Measurements from ENCODE around the gene DNM3.

DNM3 gene

GRCh38 chr1:172342584-172343239, 501.4 kb downstream of the DNM3 start:
- POLR2A ChIA-PET, result no interaction called here
- no peaks in the 10 kb centered on the region for H3K36me3 ChIP-seq (ENCODE audit: control insufficient read depth in 4 of 4, insufficient read depth in 4 of 4, low read length in 3 of 4)
- no peak overlapping the region for H3K4me3 ChIP-seq (ENCODE audit: control insufficient read depth in 1 of 7, extremely low read depth in 1 of 7, insufficient read depth in 4 of 7, low read depth in 2 of 7, low read length in 6 of 7)
- H3K27me3 ChIP-seq (replicated peaks in 2 of 5; ENCODE audit: control insufficient read depth in 4 of 5, insufficient read depth in 5 of 5, low read length in 4 of 5), result no peaks in the 10 kb centered on the region
- CTCF ChIA-PET, result interaction anchor here (1.2 kb wide), 1 partner anchor 56 kb away, joined by 4 read pairs; no protein-coding TSS in a partner anchor
- peak in 2 of 3 donors; percentile 22 to 35 for DNase-seq
- H3K4me1 ChIP-seq (ENCODE audit: control extremely low read depth in 1 of 4, control insufficient read depth in 4 of 4, insufficient read depth in 4 of 4, low read length in 3 of 4), result peaks cover 0 to 23% (median 9%) of the 10 kb centered on the region in 4 experiments
- H3K27ac ChIP-seq (ENCODE audit: insufficient read depth in 1 of 2, low read depth in 1 of 2, low read length in 2 of 2, poor library complexity in 1 of 2, severe bottlenecking in 2 of 2), result peak overlapping the region in 1 of 2 experiments; percentile 23
- peaks cover 0 to 12% (median 5%) of the 10 kb centered on the region in 5 experiments for H3K9me3 ChIP-seq (ENCODE audit: control extremely low read depth in 1 of 5, control insufficient read depth in 4 of 5, insufficient read depth in 2 of 5, low read depth in 1 of 5, low read length in 4 of 5)
- 73% methylated on average over 3 of the region's 4 CpGs for WGBS (ENCODE audit: insufficient coverage)

DNA sequence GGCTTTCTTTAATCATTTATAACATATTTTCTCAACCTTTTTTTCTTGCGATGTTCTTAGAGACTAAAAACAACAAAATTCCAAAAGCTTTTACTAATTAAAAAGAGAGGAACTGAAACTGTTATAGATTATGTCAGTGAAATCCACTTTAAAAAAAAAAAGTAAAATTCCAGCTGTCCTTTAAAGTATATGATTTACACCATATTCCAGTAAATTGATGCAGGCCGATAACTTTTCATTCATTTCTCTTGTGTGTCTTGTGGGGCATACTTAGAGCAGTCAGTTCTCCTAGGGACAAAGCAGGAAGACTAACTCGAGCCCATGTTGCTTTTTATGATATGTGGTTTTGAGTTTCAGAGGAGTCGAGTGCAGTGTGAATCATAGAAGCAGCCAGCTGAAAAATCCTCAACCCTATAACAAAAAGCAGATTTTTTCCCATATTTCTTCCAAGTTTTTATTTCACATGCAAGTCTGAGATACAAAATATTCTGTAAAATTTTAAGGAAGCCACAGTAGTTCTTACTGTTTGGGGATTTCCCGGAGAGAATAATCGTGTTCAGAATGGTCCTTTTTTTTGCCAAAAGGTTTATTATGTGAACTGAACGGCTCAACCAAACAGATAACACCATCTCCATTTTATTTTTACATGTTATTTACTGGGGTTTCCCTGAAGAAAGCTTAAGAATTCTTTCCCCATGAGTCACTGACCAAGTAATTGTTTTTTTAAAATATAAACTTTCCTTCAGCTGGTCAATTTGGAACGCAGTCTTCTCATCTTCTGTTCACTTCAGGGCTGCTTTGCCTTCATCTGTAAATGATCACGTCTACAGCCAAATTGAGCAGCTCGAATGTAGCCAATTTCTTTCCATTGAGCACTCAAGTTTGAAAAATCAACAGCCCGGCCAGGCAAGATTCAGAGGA, 502.2 kb downstream of the DNM3 start:
- Histone ChIP-seq H3K27me3 (replicated peaks in 2 of 5; ENCODE audit: control insufficient read depth in 4 of 5, insufficient read depth in 5 of 5, low read length in 4 of 5) (no peaks in the 10 kb centered on the region), H3K27ac (ENCODE audit: insufficient read depth in 1 of 2, low read depth in 1 of 2, low read length in 2 of 2, poor library complexity in 1 of 2, severe bottlenecking in 2 of 2) (peak overlapping the region in 1 of 2 experiments; percentile 23), H3K9me3 (ENCODE audit: control extremely low read depth in 1 of 5, control insufficient read depth in 4 of 5, insufficient read depth in 2 of 5, low read depth in 1 of 5, low read length in 4 of 5) (peaks cover 0 to 12% (median 5%) of the 10 kb centered on the region in 5 experiments), H3K4me3 (ENCODE audit: control insufficient read depth in 1 of 7, extremely low read depth in 1 of 7, insufficient read depth in 4 of 7, low read depth in 2 of 7, low read length in 6 of 7) (peak overlapping the region in 1 of 7 experiments; percentile 35), H3K4me1 (ENCODE audit: control extremely low read depth in 1 of 4, control insufficient read depth in 4 of 4, insufficient read depth in 4 of 4, low read length in 3 of 4) (peaks cover 0 to 23% (median 9%) of the 10 kb centered on the region in 4 experiments), H3K36me3 (ENCODE audit: control insufficient read depth in 4 of 4, insufficient read depth in 4 of 4, low read length in 3 of 4) (no peaks in the 10 kb centered on the region)
- WGBS (ENCODE audit: insufficient coverage), result 96% methylated on average over 4 of the region's 11 CpGs
- DNase-seq, result peak in 2 of 3 donors; percentile 22 to 28
- CTCF ChIA-PET, result interaction anchor here (1.2 kb wide), 1 partner anchor 55 kb away, joined by 4 read pairs; no protein-coding TSS in a partner anchor
- POLR2A ChIA-PET, result interaction anchor here (0.6 kb wide), 1 partner anchor 37 kb away, joined by 3 read pairs; no protein-coding TSS in a partner anchor

- no peaks in the 10 kb centered on the region for H3K27me3 ChIP-seq (replicated peaks in 2 of 5; ENCODE audit: control insufficient read depth in 4 of 5, insufficient read depth in 5 of 5, low read length in 4 of 5)
- WGBS (ENCODE audit: insufficient coverage), result 100% methylated on average over 3 of the region's 7 CpGs
- peaks cover 0 to 12% (median 5%) of the 10 kb centered on the region in 5 experiments for H3K9me3 ChIP-seq (ENCODE audit: control extremely low read depth in 1 of 5, control insufficient read depth in 4 of 5, insufficient read depth in 2 of 5, low read depth in 1 of 5, low read length in 4 of 5)
- no peaks in the 10 kb centered on the region for H3K36me3 ChIP-seq (ENCODE audit: control insufficient read depth in 4 of 4, insufficient read depth in 4 of 4, low read length in 3 of 4)
- no peak overlapping the region for H3K27ac ChIP-seq (ENCODE audit: insufficient read depth in 1 of 2, low read depth in 1 of 2, low read length in 2 of 2, poor library complexity in 1 of 2, severe bottlenecking in 2 of 2)
- H3K4me3 ChIP-seq (ENCODE audit: control insufficient read depth in 1 of 7, extremely low read depth in 1 of 7, insufficient read depth in 4 of 7, low read depth in 2 of 7, low read length in 6 of 7), result no peak overlapping the region
- DNase-seq, result no peak
- peaks cover 0 to 23% (median 9%) of the 10 kb centered on the region in 4 experiments for H3K4me1 ChIP-seq (ENCODE audit: control extremely low read depth in 1 of 4, control insufficient read depth in 4 of 4, insufficient read depth in 4 of 4, low read length in 3 of 4)
- ChIA-PET CTCF (no interaction called here), POLR2A (interaction anchor here (0.6 kb wide), 1 partner anchor 36 kb away, joined by 3 read pairs; no protein-coding TSS in a partner anchor)
Measured at GRCh38 chr1:172344444-172344843, 503.1 kb downstream of the DNM3 start.

DNA sequence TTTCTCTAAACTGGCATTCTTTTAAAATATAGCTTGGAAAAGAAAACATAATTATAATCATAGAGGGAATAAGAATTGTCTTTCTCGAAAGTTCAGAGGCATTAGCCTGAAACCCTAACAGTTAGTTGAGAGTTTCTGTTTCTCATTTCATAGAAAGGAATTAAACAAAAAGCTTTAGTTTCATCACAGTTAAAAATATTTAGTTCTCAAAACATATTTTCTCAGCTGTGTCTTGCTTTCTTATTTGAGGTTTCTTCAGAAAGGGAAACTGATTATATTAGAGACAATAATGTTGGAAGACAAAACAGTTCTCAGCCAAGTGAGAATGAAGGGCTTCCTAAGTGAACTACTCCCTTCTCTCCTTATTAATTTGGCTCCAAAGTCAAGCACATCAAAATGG, 503.8 kb downstream of the DNM3 start:
- Histone ChIP-seq H3K27me3 (replicated peaks in 2 of 5; ENCODE audit: control insufficient read depth in 4 of 5, insufficient read depth in 5 of 5, low read length in 4 of 5) (no peaks in the 10 kb centered on the region), H3K4me3 (ENCODE audit: control insufficient read depth in 1 of 7, extremely low read depth in 1 of 7, insufficient read depth in 4 of 7, low read depth in 2 of 7, low read length in 6 of 7) (no peak overlapping the region), H3K4me1 (ENCODE audit: control extremely low read depth in 1 of 4, control insufficient read depth in 4 of 4, insufficient read depth in 4 of 4, low read length in 3 of 4) (peaks cover 0 to 23% (median 9%) of the 10 kb centered on the region in 4 experiments), H3K36me3 (ENCODE audit: control insufficient read depth in 4 of 4, insufficient read depth in 4 of 4, low read length in 3 of 4) (no peaks in the 10 kb centered on the region), H3K9me3 (ENCODE audit: control extremely low read depth in 1 of 5, control insufficient read depth in 4 of 5, insufficient read depth in 2 of 5, low read depth in 1 of 5, low read length in 4 of 5) (peaks cover 0 to 12% (median 5%) of the 10 kb centered on the region in 5 experiments), H3K27ac (ENCODE audit: insufficient read depth in 1 of 2, low read depth in 1 of 2, low read length in 2 of 2, poor library complexity in 1 of 2, severe bottlenecking in 2 of 2) (no peak overlapping the region)
- no peak for DNase-seq
- CTCF ChIA-PET, result no interaction called here
- WGBS (ENCODE audit: insufficient coverage), result no CpG with 5 or more reads among the region's 1 CpG
- POLR2A ChIA-PET, result no interaction called here

- peaks cover 0 to 12% (median 5%) of the 10 kb centered on the region in 5 experiments for H3K9me3 ChIP-seq (ENCODE audit: control extremely low read depth in 1 of 5, control insufficient read depth in 4 of 5, insufficient read depth in 2 of 5, low read depth in 1 of 5, low read length in 4 of 5)
- CTCF ChIA-PET, result no interaction called here
- POLR2A ChIA-PET, result no interaction called here
- no peak overlapping the region for H3K27ac ChIP-seq (ENCODE audit: insufficient read depth in 1 of 2, low read depth in 1 of 2, low read length in 2 of 2, poor library complexity in 1 of 2, severe bottlenecking in 2 of 2)
- no peak overlapping the region for H3K4me3 ChIP-seq (ENCODE audit: control insufficient read depth in 1 of 7, extremely low read depth in 1 of 7, insufficient read depth in 4 of 7, low read depth in 2 of 7, low read length in 6 of 7)
- H3K36me3 ChIP-seq (ENCODE audit: control insufficient read depth in 4 of 4, insufficient read depth in 4 of 4, low read length in 3 of 4), result no peaks in the 10 kb centered on the region
- no peak for DNase-seq
- 100% methylated on average over 1 of the region's 3 CpGs for WGBS (ENCODE audit: insufficient coverage)
- H3K27me3 ChIP-seq (replicated peaks in 2 of 5; ENCODE audit: control insufficient read depth in 4 of 5, insufficient read depth in 5 of 5, low read length in 4 of 5), result no peaks in the 10 kb centered on the region
- peaks cover 0 to 15% (median 7%) of the 10 kb centered on the region in 4 experiments for H3K4me1 ChIP-seq (ENCODE audit: control extremely low read depth in 1 of 4, control insufficient read depth in 4 of 4, insufficient read depth in 4 of 4, low read length in 3 of 4)
Measured at GRCh38 chr1:172347416-172347815, 506.1 kb downstream of the DNM3 start.

DNA sequence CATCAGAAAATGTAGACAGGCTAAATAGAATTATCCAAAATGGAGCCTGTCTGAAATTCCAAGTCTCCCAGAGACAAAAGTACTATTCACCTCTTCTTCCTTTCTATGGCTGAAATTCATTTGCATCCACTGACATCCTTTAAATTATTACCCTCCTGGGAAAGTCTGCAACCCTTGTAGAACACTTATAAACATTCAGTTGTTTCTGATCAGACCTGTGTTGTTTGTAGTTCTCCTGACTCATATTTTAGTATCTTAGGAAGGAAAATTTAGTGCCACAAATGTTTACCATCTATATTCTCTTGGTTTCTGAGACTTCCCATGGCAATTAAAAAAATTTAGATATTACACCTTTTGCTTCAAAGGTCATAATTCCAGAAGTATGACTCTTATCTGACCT, 509.6 kb downstream of the DNM3 start:
- ChIA-PET POLR2A (no interaction called here), CTCF (no interaction called here)
- Histone ChIP-seq H3K9me3 (ENCODE audit: control extremely low read depth in 1 of 5, control insufficient read depth in 4 of 5, insufficient read depth in 2 of 5, low read depth in 1 of 5, low read length in 4 of 5) (peaks cover 0 to 12% (median 5%) of the 10 kb centered on the region in 5 experiments), H3K27me3 (replicated peaks in 2 of 5; ENCODE audit: control insufficient read depth in 4 of 5, insufficient read depth in 5 of 5, low read length in 4 of 5) (no peaks in the 10 kb centered on the region), H3K27ac (ENCODE audit: insufficient read depth in 1 of 2, low read depth in 1 of 2, low read length in 2 of 2, poor library complexity in 1 of 2, severe bottlenecking in 2 of 2) (no peak overlapping the region), H3K4me1 (ENCODE audit: control extremely low read depth in 1 of 4, control insufficient read depth in 4 of 4, insufficient read depth in 4 of 4, low read length in 3 of 4) (no peaks in the 10 kb centered on the region), H3K36me3 (ENCODE audit: control insufficient read depth in 4 of 4, insufficient read depth in 4 of 4, low read length in 3 of 4) (no peaks in the 10 kb centered on the region), H3K4me3 (ENCODE audit: control insufficient read depth in 1 of 7, extremely low read depth in 1 of 7, insufficient read depth in 4 of 7, low read depth in 2 of 7, low read length in 6 of 7) (no peak overlapping the region)
- no peak for DNase-seq

GRCh38 chr1:172351346-172351745, 510.0 kb downstream of the DNM3 start:
- Histone ChIP-seq H3K27me3 (replicated peaks in 2 of 5; ENCODE audit: control insufficient read depth in 4 of 5, insufficient read depth in 5 of 5, low read length in 4 of 5) (no peaks in the 10 kb centered on the region), H3K4me3 (ENCODE audit: control insufficient read depth in 1 of 7, extremely low read depth in 1 of 7, insufficient read depth in 4 of 7, low read depth in 2 of 7, low read length in 6 of 7) (no peak overlapping the region), H3K9me3 (ENCODE audit: control extremely low read depth in 1 of 5, control insufficient read depth in 4 of 5, insufficient read depth in 2 of 5, low read depth in 1 of 5, low read length in 4 of 5) (peaks cover 0 to 12% (median 5%) of the 10 kb centered on the region in 5 experiments), H3K4me1 (ENCODE audit: control extremely low read depth in 1 of 4, control insufficient read depth in 4 of 4, insufficient read depth in 4 of 4, low read length in 3 of 4) (no peaks in the 10 kb centered on the region), H3K27ac (ENCODE audit: insufficient read depth in 1 of 2, low read depth in 1 of 2, low read length in 2 of 2, poor library complexity in 1 of 2, severe bottlenecking in 2 of 2) (no peak overlapping the region), H3K36me3 (ENCODE audit: control insufficient read depth in 4 of 4, insufficient read depth in 4 of 4, low read length in 3 of 4) (no peaks in the 10 kb centered on the region)
- no peak for DNase-seq
- POLR2A ChIA-PET, result no interaction called here
- CTCF ChIA-PET, result interaction anchor here (1.7 kb wide), 1 partner anchor 11 kb away, joined by 5 read pairs; no protein-coding TSS in a partner anchor

Measured in common myeloid progenitor, CD34-positive (primary cell).